ENCODE data around the gene PDE4D. TPM values are rescaled to one million over a fixed set of nuclear protein-coding genes. Genes with fewer than 3 reads are reported as not detected.

Gene PDE4D
- total RNA-seq, 2 experiments from 2014 or later = 75.5 to 80.7 TPM

DNA sequence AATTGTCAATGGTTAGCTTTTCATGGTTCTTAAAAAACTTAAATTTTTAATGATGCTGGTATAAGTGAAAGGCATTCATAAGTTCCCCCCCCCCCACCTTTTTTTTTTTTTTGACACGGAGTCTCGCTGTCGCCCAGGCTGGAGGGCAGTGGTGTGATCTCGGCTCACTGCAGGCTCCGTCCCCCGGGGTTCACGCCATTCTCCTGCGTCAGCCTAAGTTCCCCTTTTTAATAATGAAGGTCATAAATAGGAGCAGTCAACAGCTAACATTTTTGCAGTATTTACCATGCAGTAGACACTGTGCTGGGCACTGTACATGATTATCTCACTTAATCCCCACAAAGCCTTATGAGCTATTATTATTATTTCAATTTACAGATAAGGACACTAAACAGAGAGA, 556.3 kb downstream of the PDE4D start:
- peaks cover 11% of the 10 kb centered on the region for H3K27me3 Mint-ChIP-seq
- H3K4me3 Mint-ChIP-seq = no peak overlapping the region
- no peaks in the 10 kb centered on the region for H3K36me3 Mint-ChIP-seq (ENCODE audit: low read depth)
- no peaks in the 10 kb centered on the region for H3K9me3 Mint-ChIP-seq
- H3K4me1 Mint-ChIP-seq (ENCODE audit: low read depth) = no peaks in the 10 kb centered on the region
- H3K27ac Mint-ChIP-seq = no peak overlapping the region
- CTCF ChIA-PET = no interaction called here
- DNase-seq = no peak
- no peak for ATAC-seq
- POLR2A ChIA-PET = no interaction called here
- intact Hi-C loops (cut with micrococcal nuclease) = no loop called here
- no peak for TF ChIP-seq CTCF (IDR thresholded peaks at IDR 0.05)

- H3K9me3 Mint-ChIP-seq = no peaks in the 10 kb centered on the region
- ChIA-PET CTCF (interaction anchor here (0.9 to 1.5 kb wide), 3 partner anchors 24 to 147 kb away, joined by 3 to 7 read pairs (median 4); no protein-coding TSS in a partner anchor), POLR2A (no interaction called here)
- intact Hi-C loops (cut with micrococcal nuclease) = no loop called here
- DNase-seq (no peak), ATAC-seq (no peak)
- no peak for TF ChIP-seq CTCF (IDR thresholded peaks at IDR 0.05)
- H3K4me3 Mint-ChIP-seq = no peak overlapping the region
- no peak overlapping the region for H3K27ac Mint-ChIP-seq
- H3K36me3 Mint-ChIP-seq (ENCODE audit: low read depth) = no peaks in the 10 kb centered on the region
- H3K27me3 Mint-ChIP-seq = peaks cover 7% of the 10 kb centered on the region
- H3K4me1 Mint-ChIP-seq (ENCODE audit: low read depth) = no peaks in the 10 kb centered on the region
Observed at GRCh38 chr5:59335544-59335943, 558.0 kb downstream of the PDE4D start.

DNA sequence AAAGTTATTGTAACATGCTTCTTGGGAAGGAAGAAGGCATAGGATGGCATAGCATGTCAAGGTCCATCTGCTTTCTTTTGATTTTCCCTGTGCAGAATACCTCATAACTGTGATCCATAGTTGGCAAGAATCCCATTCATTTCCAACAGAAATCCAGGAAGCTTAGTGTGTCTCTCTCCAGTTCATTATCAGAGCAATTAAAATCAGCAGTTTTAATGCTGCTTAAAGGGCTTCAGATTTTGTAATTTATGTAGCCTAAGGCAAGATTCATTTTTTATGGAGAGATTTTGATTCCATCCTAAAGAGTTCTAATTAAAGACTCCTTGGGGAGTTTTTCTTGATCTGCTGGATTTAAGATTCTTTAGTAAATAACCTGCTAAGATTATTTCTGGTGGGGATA, 560.1 kb downstream of the PDE4D start:
- intact Hi-C loops (cut with micrococcal nuclease) = no loop called here
- ChIA-PET POLR2A (no interaction called here), CTCF (no interaction called here)
- TF ChIP-seq CTCF (IDR thresholded peaks at IDR 0.05) = no peak
- Mint-ChIP-seq H3K27me3 (peaks cover 7% of the 10 kb centered on the region), H3K27ac (no peak overlapping the region), H3K4me1 (ENCODE audit: low read depth) (no peaks in the 10 kb centered on the region), H3K4me3 (no peak overlapping the region), H3K36me3 (ENCODE audit: low read depth) (no peaks in the 10 kb centered on the region), H3K9me3 (no peaks in the 10 kb centered on the region)
- ATAC-seq (no peak), DNase-seq (no peak)

- no peak for ATAC-seq
- Mint-ChIP-seq H3K27me3 (peaks cover 5% of the 10 kb centered on the region), H3K27ac (no peak overlapping the region), H3K4me1 (ENCODE audit: low read depth) (no peaks in the 10 kb centered on the region), H3K9me3 (no peaks in the 10 kb centered on the region), H3K4me3 (no peak overlapping the region), H3K36me3 (ENCODE audit: low read depth) (no peaks in the 10 kb centered on the region)
- CTCF ChIA-PET = interaction anchor here (0.7 kb wide), 1 partner anchor 136 kb away, joined by 3 read pairs; no protein-coding TSS in a partner anchor
- POLR2A ChIA-PET = interaction anchor here (0.6 kb wide), 1 partner anchor 72 kb away, joined by 3 read pairs; no protein-coding TSS in a partner anchor
- no peak for DNase-seq
- no peak for TF ChIP-seq CTCF (IDR thresholded peaks at IDR 0.05)
- intact Hi-C loops (cut with micrococcal nuclease) = no loop called here
Observed at GRCh38 chr5:59332236-59332973, 561.1 kb downstream of the PDE4D start.

- CTCF ChIA-PET = interaction anchor here (1.1 to 1.3 kb wide), 2 partner anchors 13 to 16 kb away, joined by 3 read pairs; no protein-coding TSS in a partner anchor
- no peaks in the 10 kb centered on the region for H3K9me3 Mint-ChIP-seq
- no peaks in the 10 kb centered on the region for H3K4me1 Mint-ChIP-seq (ENCODE audit: low read depth)
- POLR2A ChIA-PET = no interaction called here
- no peak for ATAC-seq
- intact Hi-C loops (cut with micrococcal nuclease) = no loop called here
- no peak for TF ChIP-seq CTCF (IDR thresholded peaks at IDR 0.05)
- H3K36me3 Mint-ChIP-seq (ENCODE audit: low read depth) = no peaks in the 10 kb centered on the region
- no peak overlapping the region for H3K4me3 Mint-ChIP-seq
- DNase-seq = no peak
- H3K27me3 Mint-ChIP-seq = peaks cover 3% of the 10 kb centered on the region
- no peak overlapping the region for H3K27ac Mint-ChIP-seq
Observed at GRCh38 chr5:59330680-59331079, 562.8 kb downstream of the PDE4D start.
